Daoy (cell line): Measurements from ENCODE around the gene LBP. TPM values are rescaled to one million over a fixed set of nuclear protein-coding genes. Genes with fewer than 3 reads are reported as not detected.
"Not testable (repeated sequence)": the region's sequence is repeated elsewhere in the genome, so short reads cannot be mapped to it uniquely, and the experiment has no call there.

Experiments
- DNase-seq: peaks from one replicate; pipeline ENCODE4 v3.0.0-alpha.2; 2015; ENCODE audit warnings: low read depth
- total RNA-seq: library from RNA; depleted of rRNA; stranded (reverse); fragments of >200 nt; shearing (Covaris generic); gene quantifications from 2 replicates; pipeline ENCODE4 v1.2.3, GENCODE V29; 2014; rRNA removed

LBP gene
- total RNA-seq: not detected in 2 replicates

- no peak for DNase-seq
These were observed at the start of gene LBP for GRCh38 chr20:38346247-38346651. Gene LBP, plus strand, starts transcription at chr20:38346482. Its CDS starts 35 bp downstream, at chr20:38346517.

- no peak for DNase-seq
These were observed 48.2 kb upstream of the LBP start for GRCh38 chr20:38297916-38298674.

GRCh38 chr20:38298768-38299288 lies 47.5 kb upstream of the LBP start:
- no peak for DNase-seq

- no peak for DNase-seq
These were observed 46.3 kb upstream of the LBP start for GRCh38 chr20:38299963-38300362.

- DNase-seq: no peak
These were observed 45.8 kb upstream of the LBP start for GRCh38 chr20:38300438-38300837.

GRCh38 chr20:38301309-38301708 lies 45.0 kb upstream of the LBP start:
- no peak for DNase-seq

GRCh38 chr20:38302786-38303185 lies 43.5 kb upstream of the LBP start:
- no peak for DNase-seq

- peak; percentile 78 for DNase-seq
These were observed 42.3 kb upstream of the LBP start, which contains the start of gene BPI for GRCh38 chr20:38303908-38304379. Gene BPI, plus strand, starts transcription at chr20:38304156. Its CDS starts 68 bp downstream, at chr20:38304224.

GRCh38 chr20:38304845-38305447 lies 41.3 kb upstream of the LBP start:
- DNase-seq: peak; percentile 53

- no peak for DNase-seq
These were observed 40.7 kb upstream of the LBP start for GRCh38 chr20:38305541-38305940.

GRCh38 chr20:38306379-38306778 lies 39.9 kb upstream of the LBP start:
- no peak for DNase-seq

- DNase-seq: peak; percentile 53
These were observed 38.8 kb upstream of the LBP start for GRCh38 chr20:38307371-38308046.

- no peak for DNase-seq
These were observed 38.2 kb upstream of the LBP start for GRCh38 chr20:38308047-38308438.

- no peak for DNase-seq
These were observed 37.8 kb upstream of the LBP start for GRCh38 chr20:38308447-38308846.

- no peak for DNase-seq
These were observed 35.2 kb upstream of the LBP start for GRCh38 chr20:38311091-38311490.

- DNase-seq: no peak
These were observed 34.8 kb upstream of the LBP start for GRCh38 chr20:38311491-38311890.

- no peak for DNase-seq
These were observed 32.6 kb upstream of the LBP start for GRCh38 chr20:38313676-38314075.

GRCh38 chr20:38314350-38314749 lies 31.9 kb upstream of the LBP start:
- DNase-seq: not testable (repeated sequence)

- peak; percentile 11 for DNase-seq
These were observed 30.9 kb upstream of the LBP start for GRCh38 chr20:38315290-38315966.

- DNase-seq: no peak
These were observed 29.9 kb upstream of the LBP start for GRCh38 chr20:38316341-38316740.

- no peak for DNase-seq
These were observed 28.9 kb upstream of the LBP start for GRCh38 chr20:38317422-38317821.

GRCh38 chr20:38320221-38320620 lies 26.1 kb upstream of the LBP start:
- DNase-seq: peak; percentile 28
